ENCODE data around the gene TBC1D22B. TPM values are rescaled to one million over a fixed set of nuclear protein-coding genes. Genes with fewer than 3 reads are reported as not detected.

The TBC1D22B gene
- total RNA-seq, 4 donors from 2014 or later, result 14.8 to 19.6 (median 17.6) TPM

DNA sequence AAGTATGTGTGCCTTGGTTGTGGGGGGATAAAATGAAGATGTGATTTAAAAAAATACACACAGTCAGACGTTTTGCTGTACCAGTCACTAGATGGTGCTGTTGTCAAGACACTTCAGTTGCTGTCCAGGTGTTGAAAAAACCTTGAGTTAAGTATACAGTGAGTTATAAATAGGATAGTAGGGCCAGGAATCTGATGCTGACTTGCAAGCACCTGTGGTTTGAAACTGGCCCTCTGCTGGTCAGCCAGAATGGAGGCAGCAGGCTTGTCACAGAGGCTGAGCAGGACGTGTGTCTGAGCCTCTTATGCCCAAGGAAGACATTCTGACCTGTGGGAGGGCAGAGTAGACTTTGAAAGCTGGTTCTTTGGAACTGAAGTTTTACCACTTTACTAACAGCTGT lies 124.0 kb downstream of the TBC1D22B start:
- no peak for DNase-seq (ENCODE audit: low spot score in 2 of 2)
- TF ChIP-seq, protein P1, sequence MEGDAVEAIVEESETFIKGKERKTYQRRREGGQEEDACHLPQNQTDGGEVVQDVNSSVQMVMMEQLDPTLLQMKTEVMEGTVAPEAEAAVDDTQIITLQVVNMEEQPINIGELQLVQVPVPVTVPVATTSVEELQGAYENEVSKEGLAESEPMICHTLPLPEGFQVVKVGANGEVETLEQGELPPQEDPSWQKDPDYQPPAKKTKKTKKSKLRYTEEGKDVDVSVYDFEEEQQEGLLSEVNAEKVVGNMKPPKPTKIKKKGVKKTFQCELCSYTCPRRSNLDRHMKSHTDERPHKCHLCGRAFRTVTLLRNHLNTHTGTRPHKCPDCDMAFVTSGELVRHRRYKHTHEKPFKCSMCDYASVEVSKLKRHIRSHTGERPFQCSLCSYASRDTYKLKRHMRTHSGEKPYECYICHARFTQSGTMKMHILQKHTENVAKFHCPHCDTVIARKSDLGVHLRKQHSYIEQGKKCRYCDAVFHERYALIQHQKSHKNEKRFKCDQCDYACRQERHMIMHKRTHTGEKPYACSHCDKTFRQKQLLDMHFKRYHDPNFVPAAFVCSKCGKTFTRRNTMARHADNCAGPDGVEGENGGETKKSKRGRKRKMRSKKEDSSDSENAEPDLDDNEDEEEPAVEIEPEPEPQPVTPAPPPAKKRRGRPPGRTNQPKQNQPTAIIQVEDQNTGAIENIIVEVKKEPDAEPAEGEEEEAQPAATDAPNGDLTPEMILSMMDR (IDR thresholded peaks at IDR 0.05), result no peak
- no peak for TF ChIP-seq POLR2A (IDR thresholded peaks at IDR 0.05)
- no peak overlapping the region for H3K4me3 ChIP-seq (ENCODE audit: low read depth, poor library complexity, severe bottlenecking)
- WGBS, 2 donors, result 47 to 49% methylated on average over 2 of the region's 2 CpGs
- intact Hi-C loops (cut with DNase I; ENCODE audit: low total_unique reads), result no loop called here

Other genes with a start within 250 kb of the TBC1D22B start
- gene PIM1, start 87.6 kb upstream of the TBC1D22B start, total RNA-seq, result 100 to 1,000 TPM; 136 to 173 (median 150) TPM
- gene TMEM217, start 372 bp downstream of the TBC1D22B start, total RNA-seq, result 1 to 10 TPM in 2 of 4 donors, under 1 TPM in 2; 0.46 to 2.3 (median 1.0) TPM
- 10 to 100 TPM in 3 of 4 donors, 1 to 10 TPM in 1; 7.1 to 16.2 (median 12.9) TPM for gene RNF8, start 96.2 kb downstream of the TBC1D22B start, total RNA-seq
- gene CMTR1, start 175.4 kb downstream of the TBC1D22B start, total RNA-seq, result 10 to 100 TPM; 24.5 to 34.1 (median 28.1) TPM
- gene CCDC167, start 242.1 kb downstream of the TBC1D22B start, total RNA-seq, result 10 to 100 TPM; 11.8 to 21.8 (median 14.5) TPM

All from lower leg skin (tissue), 4 donors.